K562 (cell line): ENCODE data around the gene PA2G4. TPM values are rescaled to one million over a fixed set of nuclear protein-coding genes. Genes with fewer than 3 reads are reported as not detected.

Experiments used
- BRF1 ChIP-seq: IDR thresholded peaks from 3 replicates; pipeline ENCODE4 v1.6.1; 2011; ENCODE audit warnings: borderline replicate concordance, mild to moderate bottlenecking; ENCODE audit not compliant: insufficient read length; ENCODE audit errors: extremely low read depth
- CHD7 ChIP-seq: fragments of 200-600 bp; sonication (generic); IDR thresholded peaks from one replicate; pipeline ENCODE4 v1.6.1; 2012; ENCODE audit warnings: mild to moderate bottlenecking, low read depth, low read length, inconsistent platforms
- FOXO4 ChIP-seq: fragments of 450-650 bp; formaldehyde crosslinking; IDR thresholded peaks from 2 replicates; pipeline ENCODE4 v1.4.0; 2020; ENCODE audit warnings: mild to moderate bottlenecking, moderate library complexity
- GTF2A2 ChIP-seq: IDR thresholded peaks from 2 replicates; pipeline ENCODE4 v1.6.1; 2016; ENCODE audit warnings: mild to moderate bottlenecking, missing genetic modification characterization, missing compliant biosample characterization
- ILF3 ChIP-seq: fragments of 450-650 bp; IDR thresholded peaks from 2 replicates; pipeline ENCODE4 v1.6.1; 2018; ENCODE audit warnings: antibody characterized with exemption, mild to moderate bottlenecking, moderate library complexity, borderline replicate concordance
- LARP7 ChIP-seq: fragments of 450-650 bp; IDR thresholded peaks from 2 replicates; pipeline ENCODE4 v1.6.1; 2016
- MEF2D ChIP-seq: conservative IDR thresholded peaks from 2 replicates; pipeline ENCODE4 v1.6.1; 2016; ENCODE audit warnings: low read depth, missing genetic modification characterization, missing compliant biosample characterization
- PHF21A ChIP-seq: fragments of 450-650 bp; IDR thresholded peaks from 2 replicates; pipeline ENCODE4 v1.6.1; 2017; ENCODE audit warnings: low read depth, borderline replicate concordance
- SRSF3 ChIP-seq: fragments of 200-400 bp; formaldehyde crosslinking; IDR thresholded peaks from 2 replicates; pipeline ENCODE4 v1.6.1; 2016; ENCODE audit warnings: mild to moderate bottlenecking, low read length, moderate library complexity; ENCODE audit not compliant: insufficient read depth
- ZBTB1 ChIP-seq: sonication (generic); formaldehyde crosslinking; IDR thresholded peaks from 2 replicates; pipeline ENCODE4 v1.8.1; 2023; ENCODE audit warnings: missing genetic modification reagents, low read depth, mild to moderate bottlenecking, borderline replicate concordance
- ZBTB34 ChIP-seq: fragments of 250-450 bp; sonication (Bioruptor Pico); IDR thresholded peaks from 2 replicates; pipeline ENCODE4 v1.8.0; 2021; ENCODE audit warnings: mild to moderate bottlenecking, moderate library complexity
- ZNF121 ChIP-seq: sonication (generic); formaldehyde crosslinking; conservative IDR thresholded peaks from 2 replicates; pipeline ENCODE4 v1.8.0; 2022; ENCODE audit warnings: missing genetic modification reagents
- ZNF561 ChIP-seq: fragments of 450-650 bp; formaldehyde crosslinking; conservative IDR thresholded peaks from 2 replicates; pipeline ENCODE4 v1.4.0; 2020; ENCODE audit warnings: mild to moderate bottlenecking, moderate library complexity
- polyA plus RNA-seq, 8 experiments: library from polyadenylated mRNA; depleted of rRNA in 4 of 8; stranded (reverse) in 5 of 8; unstranded in 3 of 8; fragments of >200 nt; fragmentation: Nextera tagmentation in 2 of 8; fragmentation: Illumina TruSeq in 1 of 8; extraction: Ambion mirVana in 2 of 8; extraction: Trizol in 1 of 8; gene quantifications; 2 replicates each; pipeline versions ENCODE4 v1.2.1 to v1.2.3, GENCODE V29; 2011 to 2014; ENCODE audit warnings: inconsistent platforms in 1 of 8, missing spikeins in 1 of 8
- total RNA-seq, 7 experiments: library from RNA; depleted of rRNA in 6 of 7; stranded (reverse); fragments of >200 nt in 6 of 7; fragmentation: Illumina TruSeq in 2 of 7; extraction: Trizol in 2 of 7; gene quantifications; 2 replicates each; pipeline versions ENCODE4 v1.2.1 to v1.2.3, GENCODE V29; 2011 to 2021; ENCODE audit warnings: low replicate concordance in 1 of 7

Gene PA2G4
- total and polyA plus RNA-seq, 9 of the 15 experiments (the other 6 are each of a cell fraction or from before 2014, with no cell fraction given) = 230 to 925 (median 638) TPM

GRCh38 chr12:56104109-56104814 lies at the start of gene PA2G4 (continued):
- TF ChIP-seq CHD7 (no peak), SRSF3 (no peak), ZBTB1 (peak; percentile 60; the same call in 1 of the 2 replicates), BRF1 (no peak), ZNF561 (CRISPR knock-in tag) (no peak), PHF21A (no peak), ZNF121 (CRISPR knock-in tag) (no peak), LARP7 (no peak; the same call in 1 of the 2 replicates), ZBTB34 (no peak), FOXO4 (no peak), MEF2D (peak; percentile 59; the same call in 1 of the 2 replicates), ILF3 (no peak), GTF2A2 (no peak)
